ENCODE results near the gene HSBP1.

The HSBP1 gene

DNA sequence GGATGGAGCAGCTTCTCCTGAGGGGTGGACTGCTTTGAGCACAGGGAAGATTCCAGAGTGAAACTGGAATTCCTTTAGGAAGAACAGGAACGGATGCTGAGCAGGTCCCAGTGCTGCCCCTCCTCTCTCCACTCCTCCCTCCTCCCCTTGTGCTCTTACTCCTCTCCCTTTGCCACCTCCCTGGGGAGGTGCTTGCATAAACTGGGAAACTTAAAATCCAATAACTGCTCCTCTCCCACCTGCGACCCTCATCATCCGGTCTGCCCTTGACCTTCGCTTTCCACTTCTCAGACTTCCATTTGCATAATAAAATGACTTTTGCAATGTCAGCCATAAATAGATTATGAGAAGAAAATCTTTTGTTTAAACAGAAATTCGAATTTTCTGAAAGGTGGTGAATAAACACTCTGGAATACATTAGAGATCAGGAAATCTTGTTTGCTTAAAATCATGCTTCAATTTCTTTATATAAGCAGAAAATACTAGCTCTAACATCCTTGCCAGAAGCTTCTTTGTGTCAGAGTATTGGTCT, 23.7 kb downstream of the HSBP1 start:
- no peak overlapping the region for H3K9ac ChIP-seq
- no peaks in the 10 kb centered on the region for H3K27me3 ChIP-seq (ENCODE audit: insufficient read depth, low read depth)
- H3K4me2 ChIP-seq, result no peak overlapping the region
- H4K20me1 ChIP-seq (ENCODE audit: insufficient read depth), result no peaks in the 10 kb centered on the region
- H3K4me3 ChIP-seq (IDR thresholded peaks at IDR 0.05; ENCODE audit: insufficient read depth, low read depth, low read length), result no peak overlapping the region
- H3K79me2 ChIP-seq (ENCODE audit: insufficient read depth, low read depth), result no peaks in the 10 kb centered on the region
- TF ChIP-seq, protein P1, sequence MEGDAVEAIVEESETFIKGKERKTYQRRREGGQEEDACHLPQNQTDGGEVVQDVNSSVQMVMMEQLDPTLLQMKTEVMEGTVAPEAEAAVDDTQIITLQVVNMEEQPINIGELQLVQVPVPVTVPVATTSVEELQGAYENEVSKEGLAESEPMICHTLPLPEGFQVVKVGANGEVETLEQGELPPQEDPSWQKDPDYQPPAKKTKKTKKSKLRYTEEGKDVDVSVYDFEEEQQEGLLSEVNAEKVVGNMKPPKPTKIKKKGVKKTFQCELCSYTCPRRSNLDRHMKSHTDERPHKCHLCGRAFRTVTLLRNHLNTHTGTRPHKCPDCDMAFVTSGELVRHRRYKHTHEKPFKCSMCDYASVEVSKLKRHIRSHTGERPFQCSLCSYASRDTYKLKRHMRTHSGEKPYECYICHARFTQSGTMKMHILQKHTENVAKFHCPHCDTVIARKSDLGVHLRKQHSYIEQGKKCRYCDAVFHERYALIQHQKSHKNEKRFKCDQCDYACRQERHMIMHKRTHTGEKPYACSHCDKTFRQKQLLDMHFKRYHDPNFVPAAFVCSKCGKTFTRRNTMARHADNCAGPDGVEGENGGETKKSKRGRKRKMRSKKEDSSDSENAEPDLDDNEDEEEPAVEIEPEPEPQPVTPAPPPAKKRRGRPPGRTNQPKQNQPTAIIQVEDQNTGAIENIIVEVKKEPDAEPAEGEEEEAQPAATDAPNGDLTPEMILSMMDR (conservative IDR thresholded peaks at IDR 0.05; ENCODE audit: low read depth, low read length), result no peak
- no peak overlapping the region for H3K27ac ChIP-seq
- no peaks in the 10 kb centered on the region for H3K36me3 ChIP-seq (ENCODE audit: insufficient read depth)
- H3K4me1 ChIP-seq (ENCODE audit: low read depth, poor library complexity, severe bottlenecking), result no peaks in the 10 kb centered on the region
- no peak overlapping the region for H2AFZ ChIP-seq (ENCODE audit: low read depth)

DNA sequence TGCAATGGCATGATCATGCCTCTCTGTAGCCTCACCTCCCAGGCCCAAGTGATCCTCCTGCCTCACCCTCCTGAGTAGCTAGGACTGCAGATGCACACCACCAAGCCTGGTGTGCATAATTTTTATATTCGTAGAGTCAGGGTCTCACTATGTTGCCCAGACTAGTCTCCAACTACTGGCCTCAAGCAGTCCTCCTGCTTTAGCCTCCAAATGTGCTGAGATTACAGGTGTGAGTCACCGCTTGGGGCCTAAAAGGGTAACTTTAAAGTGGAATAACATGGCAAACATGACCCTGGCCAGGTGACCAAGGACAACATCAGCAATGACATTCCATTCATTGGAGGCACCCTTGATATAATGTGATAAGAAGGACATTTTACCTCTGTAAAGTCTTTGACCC, 26.1 kb downstream of the HSBP1 start:
- Histone ChIP-seq H3K4me3 (IDR thresholded peaks at IDR 0.05; ENCODE audit: insufficient read depth, low read depth, low read length) (no peak overlapping the region), H3K4me1 (ENCODE audit: low read depth, poor library complexity, severe bottlenecking) (no peaks in the 10 kb centered on the region), H3K27ac (no peak overlapping the region), H3K36me3 (ENCODE audit: insufficient read depth) (no peaks in the 10 kb centered on the region), H3K27me3 (ENCODE audit: insufficient read depth, low read depth) (no peaks in the 10 kb centered on the region), H3K79me2 (ENCODE audit: insufficient read depth, low read depth) (no peaks in the 10 kb centered on the region), H3K9ac (no peak overlapping the region), H2AFZ (ENCODE audit: low read depth) (no peak overlapping the region), H4K20me1 (ENCODE audit: insufficient read depth) (no peaks in the 10 kb centered on the region), H3K4me2 (no peak overlapping the region)
- TF ChIP-seq, protein P1 (conservative IDR thresholded peaks at IDR 0.05; ENCODE audit: low read depth, low read length), result no peak

DNA sequence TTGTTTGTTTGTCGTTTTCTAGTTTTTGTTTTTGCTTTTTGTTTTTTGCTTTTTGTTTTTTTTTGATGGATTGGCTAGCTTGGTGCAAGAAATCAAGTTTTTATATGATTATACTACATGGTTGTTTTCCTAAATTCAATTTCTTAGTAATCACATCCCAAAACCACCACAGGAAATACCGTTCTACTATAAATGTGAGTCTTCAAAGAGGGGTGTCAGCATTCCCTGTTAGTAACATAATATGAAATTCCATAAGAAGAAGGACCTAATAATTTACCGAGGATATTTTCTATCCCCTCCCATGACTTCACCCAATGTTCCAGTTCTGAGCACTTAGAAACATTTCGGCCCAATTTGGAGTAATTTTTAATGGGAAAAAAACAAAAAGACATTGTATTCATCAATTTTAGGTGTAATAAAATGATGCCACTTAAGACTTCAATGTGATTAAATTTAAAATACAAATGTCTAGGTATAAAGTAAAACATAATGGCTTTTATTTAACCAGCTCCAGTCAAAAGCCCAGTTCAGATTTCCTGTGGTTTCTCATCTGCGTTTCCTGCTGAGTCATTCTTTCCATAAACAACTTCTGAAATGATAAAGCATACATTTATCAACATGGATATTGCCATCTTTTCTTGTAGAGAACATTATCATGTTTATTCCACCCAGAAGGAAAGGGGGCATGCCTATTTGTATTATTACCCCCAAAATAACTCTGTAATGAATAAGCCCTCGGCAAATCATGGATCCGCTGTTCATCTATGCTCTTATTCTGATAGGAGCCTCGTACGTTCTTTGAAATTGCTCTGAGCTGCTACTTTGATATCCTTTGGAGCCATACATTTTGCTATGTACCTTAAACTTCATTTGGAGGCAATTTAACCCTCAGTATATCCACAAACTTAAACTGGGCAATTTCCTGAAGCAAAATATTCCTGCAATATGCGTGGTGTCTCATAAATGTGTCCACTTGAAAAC, 28.1 kb downstream of the HSBP1 start:
- no peaks in the 10 kb centered on the region for H4K20me1 ChIP-seq (ENCODE audit: insufficient read depth)
- H3K4me3 ChIP-seq (IDR thresholded peaks at IDR 0.05; ENCODE audit: insufficient read depth, low read depth, low read length), result no peak overlapping the region
- no peaks in the 10 kb centered on the region for H3K36me3 ChIP-seq (ENCODE audit: insufficient read depth)
- no peaks in the 10 kb centered on the region for H3K79me2 ChIP-seq (ENCODE audit: insufficient read depth, low read depth)
- H3K4me2 ChIP-seq, result no peak overlapping the region; the same call in 1 of the 2 replicates
- H2AFZ ChIP-seq (ENCODE audit: low read depth), result no peak overlapping the region
- no peaks in the 10 kb centered on the region for H3K27me3 ChIP-seq (ENCODE audit: insufficient read depth, low read depth)
- H3K9ac ChIP-seq, result no peak overlapping the region
- TF ChIP-seq, protein P1 (conservative IDR thresholded peaks at IDR 0.05; ENCODE audit: low read depth, low read length), result no peak
- H3K27ac ChIP-seq, result no peak overlapping the region
- no peaks in the 10 kb centered on the region for H3K4me1 ChIP-seq (ENCODE audit: low read depth, poor library complexity, severe bottlenecking)

DNA sequence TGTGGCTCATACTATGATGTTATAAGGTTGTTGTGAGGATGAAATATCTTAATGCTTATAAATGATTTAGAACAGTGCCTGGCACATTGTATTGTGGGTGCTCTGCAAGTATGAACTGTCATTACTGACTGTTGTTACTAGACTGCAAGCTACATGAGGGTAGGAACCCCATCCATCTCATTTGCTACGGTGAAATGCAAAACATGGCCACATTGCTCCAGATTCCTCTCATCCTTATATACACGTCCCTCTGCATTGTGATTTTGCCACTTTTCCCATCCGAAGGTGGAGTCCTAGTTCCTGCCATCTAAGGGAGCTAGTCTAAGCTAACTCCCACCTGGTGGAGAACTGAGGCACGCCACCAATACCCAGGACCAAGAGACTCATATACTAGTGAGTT, 29.8 kb downstream of the HSBP1 start:
- Histone ChIP-seq H3K4me2 (no peak overlapping the region), H3K79me2 (ENCODE audit: insufficient read depth, low read depth) (no peaks in the 10 kb centered on the region), H3K36me3 (ENCODE audit: insufficient read depth) (no peaks in the 10 kb centered on the region), H4K20me1 (ENCODE audit: insufficient read depth) (no peaks in the 10 kb centered on the region), H2AFZ (ENCODE audit: low read depth) (no peak overlapping the region), H3K4me1 (ENCODE audit: low read depth, poor library complexity, severe bottlenecking) (no peaks in the 10 kb centered on the region), H3K4me3 (IDR thresholded peaks at IDR 0.05; ENCODE audit: insufficient read depth, low read depth, low read length) (no peak overlapping the region), H3K27ac (no peak overlapping the region), H3K27me3 (ENCODE audit: insufficient read depth, low read depth) (no peaks in the 10 kb centered on the region), H3K9ac (no peak overlapping the region)
- TF ChIP-seq, protein P1 (conservative IDR thresholded peaks at IDR 0.05; ENCODE audit: low read depth, low read length), result no peak

All from KMS-11 (cell line).